Measurements from ENCODE around the gene CTLA4.

GRCh38 chr2:203909261-203909967, 41.8 kb downstream of the CTLA4 start:
- TF ChIP-seq, protein P1, sequence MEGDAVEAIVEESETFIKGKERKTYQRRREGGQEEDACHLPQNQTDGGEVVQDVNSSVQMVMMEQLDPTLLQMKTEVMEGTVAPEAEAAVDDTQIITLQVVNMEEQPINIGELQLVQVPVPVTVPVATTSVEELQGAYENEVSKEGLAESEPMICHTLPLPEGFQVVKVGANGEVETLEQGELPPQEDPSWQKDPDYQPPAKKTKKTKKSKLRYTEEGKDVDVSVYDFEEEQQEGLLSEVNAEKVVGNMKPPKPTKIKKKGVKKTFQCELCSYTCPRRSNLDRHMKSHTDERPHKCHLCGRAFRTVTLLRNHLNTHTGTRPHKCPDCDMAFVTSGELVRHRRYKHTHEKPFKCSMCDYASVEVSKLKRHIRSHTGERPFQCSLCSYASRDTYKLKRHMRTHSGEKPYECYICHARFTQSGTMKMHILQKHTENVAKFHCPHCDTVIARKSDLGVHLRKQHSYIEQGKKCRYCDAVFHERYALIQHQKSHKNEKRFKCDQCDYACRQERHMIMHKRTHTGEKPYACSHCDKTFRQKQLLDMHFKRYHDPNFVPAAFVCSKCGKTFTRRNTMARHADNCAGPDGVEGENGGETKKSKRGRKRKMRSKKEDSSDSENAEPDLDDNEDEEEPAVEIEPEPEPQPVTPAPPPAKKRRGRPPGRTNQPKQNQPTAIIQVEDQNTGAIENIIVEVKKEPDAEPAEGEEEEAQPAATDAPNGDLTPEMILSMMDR (IDR thresholded peaks at IDR 0.05), result peak; percentile 62 to 66
- no peak for TF ChIP-seq POLR2A (IDR thresholded peaks at IDR 0.05)
- no peak for TF ChIP-seq POLR2AphosphoS5 (IDR thresholded peaks at IDR 0.05)

All from suprapubic skin (tissue), 4 donors.